NCI-H1694 (cell line): ENCODE results near the gene OSBPL6.
A peak's percentile ranks its signal among the peaks of the same experiment; 100 is the strongest.

Source experiments
- DNase-seq: peaks from one replicate; lab custom pipeline; 2025; lab: John Stamatoyannopoulos, UW

OSBPL6 gene

GRCh38 chr2:178271629-178272333 lies 77.5 kb downstream of the OSBPL6 start:
- DNase-seq, result no peak

- DNase-seq, result no peak
Measured at GRCh38 chr2:178273787-178274360, 79.6 kb downstream of the OSBPL6 start.

- no peak for DNase-seq
Measured at GRCh38 chr2:178275600-178275999, 81.3 kb downstream of the OSBPL6 start.

GRCh38 chr2:178277741-178278197 lies 83.5 kb downstream of the OSBPL6 start:
- DNase-seq, result no peak

GRCh38 chr2:178279142-178279541 lies 84.8 kb downstream of the OSBPL6 start:
- DNase-seq, result no peak

GRCh38 chr2:178279636-178280035 lies 85.3 kb downstream of the OSBPL6 start:
- DNase-seq, result no peak

- peak; percentile 53 for DNase-seq
Measured at GRCh38 chr2:178280244-178280852, 86.0 kb downstream of the OSBPL6 start.

- no peak for DNase-seq
Measured at GRCh38 chr2:178282075-178282815, 87.9 kb downstream of the OSBPL6 start.

- no peak for DNase-seq
Measured at GRCh38 chr2:178283341-178283918, 89.1 kb downstream of the OSBPL6 start.

- DNase-seq, result no peak
Measured at GRCh38 chr2:178284613-178285286, 90.4 kb downstream of the OSBPL6 start.

GRCh38 chr2:178285287-178285615 lies 90.9 kb downstream of the OSBPL6 start:
- no peak for DNase-seq

GRCh38 chr2:178286636-178287035 lies 92.3 kb downstream of the OSBPL6 start:
- DNase-seq, result no peak

GRCh38 chr2:178287652-178288344 lies 93.5 kb downstream of the OSBPL6 start:
- DNase-seq, result no peak

GRCh38 chr2:178291703-178292102 lies 97.4 kb downstream of the OSBPL6 start:
- DNase-seq, result no peak

GRCh38 chr2:178292586-178292985 lies 98.3 kb downstream of the OSBPL6 start:
- no peak for DNase-seq

- no peak for DNase-seq
Measured at GRCh38 chr2:178295115-178295514, 100.8 kb downstream of the OSBPL6 start.

GRCh38 chr2:178295906-178296305 lies 101.6 kb downstream of the OSBPL6 start:
- DNase-seq, result no peak

GRCh38 chr2:178296394-178297090 lies 102.2 kb downstream of the OSBPL6 start:
- DNase-seq, result no peak

- DNase-seq, result no peak
Measured at GRCh38 chr2:178297091-178297411, 102.7 kb downstream of the OSBPL6 start.

- no peak for DNase-seq
Measured at GRCh38 chr2:178298785-178299212, 104.5 kb downstream of the OSBPL6 start.
